ENCODE data around the gene CAPN12.

DNA sequence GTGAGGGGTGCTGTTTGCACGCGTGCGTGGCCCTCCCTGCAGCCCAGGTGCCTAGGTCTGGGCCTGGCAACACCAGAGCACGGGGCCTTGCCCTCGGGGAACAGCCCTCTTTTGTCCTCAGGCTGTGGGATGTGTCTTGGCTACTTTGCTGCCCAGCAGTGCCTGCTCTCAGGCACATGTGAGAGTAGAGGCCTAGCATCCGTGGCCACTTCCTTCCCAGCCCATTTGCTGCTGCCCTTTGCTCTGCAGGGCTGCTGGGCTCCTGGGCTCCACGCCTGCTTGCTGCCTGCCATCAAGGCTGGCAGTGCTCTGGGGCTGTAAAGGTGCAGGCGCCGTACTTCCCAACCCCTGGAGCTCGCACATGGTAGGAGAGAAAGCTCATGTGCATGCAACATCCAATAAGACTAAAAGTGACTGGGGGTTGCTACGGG is 46.6 kb downstream of the CAPN12 start:
- TF ChIP-seq, protein P1, sequence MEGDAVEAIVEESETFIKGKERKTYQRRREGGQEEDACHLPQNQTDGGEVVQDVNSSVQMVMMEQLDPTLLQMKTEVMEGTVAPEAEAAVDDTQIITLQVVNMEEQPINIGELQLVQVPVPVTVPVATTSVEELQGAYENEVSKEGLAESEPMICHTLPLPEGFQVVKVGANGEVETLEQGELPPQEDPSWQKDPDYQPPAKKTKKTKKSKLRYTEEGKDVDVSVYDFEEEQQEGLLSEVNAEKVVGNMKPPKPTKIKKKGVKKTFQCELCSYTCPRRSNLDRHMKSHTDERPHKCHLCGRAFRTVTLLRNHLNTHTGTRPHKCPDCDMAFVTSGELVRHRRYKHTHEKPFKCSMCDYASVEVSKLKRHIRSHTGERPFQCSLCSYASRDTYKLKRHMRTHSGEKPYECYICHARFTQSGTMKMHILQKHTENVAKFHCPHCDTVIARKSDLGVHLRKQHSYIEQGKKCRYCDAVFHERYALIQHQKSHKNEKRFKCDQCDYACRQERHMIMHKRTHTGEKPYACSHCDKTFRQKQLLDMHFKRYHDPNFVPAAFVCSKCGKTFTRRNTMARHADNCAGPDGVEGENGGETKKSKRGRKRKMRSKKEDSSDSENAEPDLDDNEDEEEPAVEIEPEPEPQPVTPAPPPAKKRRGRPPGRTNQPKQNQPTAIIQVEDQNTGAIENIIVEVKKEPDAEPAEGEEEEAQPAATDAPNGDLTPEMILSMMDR (IDR thresholded peaks at IDR 0.05): no peak
- TF ChIP-seq POLR2A (IDR thresholded peaks at IDR 0.05): no peak
